HepG2 (cell line): Measurements from ENCODE around the gene CAMTA2. TPM values are rescaled to one million over a fixed set of nuclear protein-coding genes. Genes with fewer than 3 reads are reported as not detected.

Experiments
- AGO2 ChIP-seq: fragments of 200-400 bp; formaldehyde crosslinking; optimal IDR thresholded peaks from 2 replicates; pipeline ENCODE3; 2017; ENCODE audit warnings: mild to moderate bottlenecking, low read depth, low read length, moderate library complexity
- ARID3A ChIP-seq: IDR thresholded peaks from 2 replicates; pipeline ENCODE4 v1.6.1; 2012; ENCODE audit warnings: low read depth, low read length, improper control_type of control experiment
- EP300 ChIP-seq, 3 experiments: sonication (generic) in 1 of 3; formaldehyde crosslinking in 1 of 3; IDR thresholded peaks; 2 replicates each; pipeline versions ENCODE4 v1.5.1 to v1.6.1; 2011 to 2020; ENCODE audit warnings: low read depth in 2 of 3, low read length in 2 of 3, borderline replicate concordance in 1 of 3, improper control_type of control experiment in 1 of 3, mild to moderate bottlenecking in 1 of 3, missing genetic modification reagents in 1 of 3, moderate library complexity in 1 of 3
- HMGXB3 ChIP-seq: sonication (generic); formaldehyde crosslinking; IDR thresholded peaks from 2 replicates; pipeline ENCODE4 v1.4.0; 2020; ENCODE audit warnings: missing genetic modification reagents, borderline replicate concordance
- HOXA3 ChIP-seq: sonication (generic); formaldehyde crosslinking; IDR thresholded peaks from 2 replicates; pipeline ENCODE4 v1.5.0; 2020; ENCODE audit warnings: missing genetic modification reagents
- MAFG ChIP-seq: sonication (generic); formaldehyde crosslinking; IDR thresholded peaks from 2 replicates; pipeline ENCODE4 v1.5.1; 2020; ENCODE audit warnings: mild to moderate bottlenecking, missing genetic modification reagents
- MXI1 ChIP-seq: IDR thresholded peaks from 3 replicates; pipeline ENCODE4 v1.6.1; 2012; ENCODE audit warnings: low read depth, low read length, inconsistent platforms, borderline replicate concordance
- MYPOP ChIP-seq: sonication (generic); formaldehyde crosslinking; IDR thresholded peaks from 2 replicates; pipeline ENCODE4 v1.8.1; 2023; ENCODE audit warnings: mild to moderate bottlenecking, moderate library complexity, missing genetic modification reagents
- NFYB ChIP-seq: sonication (generic); formaldehyde crosslinking; IDR thresholded peaks from 2 replicates; pipeline ENCODE4 v1.4.0; 2020; ENCODE audit warnings: missing genetic modification reagents
- REXO4 ChIP-seq: sonication (generic); formaldehyde crosslinking; IDR thresholded peaks from 2 replicates; pipeline ENCODE4 v1.8.0; 2022; ENCODE audit warnings: missing genetic modification reagents, mild to moderate bottlenecking, borderline replicate concordance
- SIX4 ChIP-seq: sonication (generic); formaldehyde crosslinking; IDR thresholded peaks from 2 replicates; pipeline ENCODE4 v1.4.0; 2020; ENCODE audit warnings: missing genetic modification reagents
- TBP ChIP-seq: sonication (generic); formaldehyde crosslinking; IDR thresholded peaks from 2 replicates; pipeline ENCODE4 v1.5.0; 2020; ENCODE audit warnings: missing genetic modification reagents
- TEAD3 ChIP-seq: optimal IDR thresholded peaks from 2 replicates; pipeline ENCODE3; 2016; ENCODE audit warnings: borderline replicate concordance
- ZBTB7A ChIP-seq: sonication (generic); formaldehyde crosslinking; IDR thresholded peaks from 2 replicates; pipeline ENCODE4 v1.8.0; 2022; ENCODE audit warnings: mild to moderate bottlenecking, missing genetic modification reagents
- ZNF121 ChIP-seq: sonication (generic); formaldehyde crosslinking; IDR thresholded peaks from 2 replicates; pipeline ENCODE4 v1.5.0; 2020; ENCODE audit warnings: mild to moderate bottlenecking, missing genetic modification reagents
- ZNF256 ChIP-seq: sonication (generic); formaldehyde crosslinking; conservative IDR thresholded peaks from 2 replicates; pipeline ENCODE4 v1.4.0; 2020; ENCODE audit warnings: missing genetic modification reagents
- ZNF33B ChIP-seq: sonication (generic); formaldehyde crosslinking; IDR thresholded peaks from 2 replicates; pipeline ENCODE4 v1.5.1; 2020; ENCODE audit warnings: mild to moderate bottlenecking, missing genetic modification reagents
- ZNF343 ChIP-seq: sonication (generic); formaldehyde crosslinking; IDR thresholded peaks from 2 replicates; pipeline ENCODE4 v1.4.0; 2020; ENCODE audit warnings: mild to moderate bottlenecking, missing genetic modification reagents
- ZNF350 ChIP-seq: sonication (generic); formaldehyde crosslinking; IDR thresholded peaks from 2 replicates; pipeline ENCODE4 v1.4.0; 2020; ENCODE audit warnings: mild to moderate bottlenecking, low read depth, missing genetic modification reagents, borderline replicate concordance
- ZNF724P ChIP-seq: sonication (generic); formaldehyde crosslinking; IDR thresholded peaks from 2 replicates; pipeline ENCODE4 v1.8.0; 2022; ENCODE audit warnings: missing genetic modification reagents, borderline replicate concordance
- polyA plus RNA-seq, 8 experiments: library from polyadenylated mRNA; depleted of rRNA in 3 of 8; stranded (reverse) in 7 of 8; unstranded in 1 of 8; fragments of >200 nt; fragmentation: Illumina TruSeq in 4 of 8; extraction: Trizol in 4 of 8; gene quantifications; 2 replicates each; pipeline versions ENCODE4 v1.2.1 to v1.2.3, GENCODE V29; 2011 to 2016; ENCODE audit warnings: low read depth in 4 of 8, missing spikeins in 1 of 8, mixed read lengths in 1 of 8; ENCODE audit not compliant: insufficient read depth in 1 of 8
- total RNA-seq, 5 experiments: library from RNA; depleted of rRNA; stranded (reverse); fragments of >200 nt; fragmentation: Illumina TruSeq; extraction: Trizol; gene quantifications; 2 replicates each; pipeline ENCODE4 v1.2.3, GENCODE V29; 2016; ENCODE audit warnings: low read depth in 1 of 5

CAMTA2 gene
- total and polyA plus RNA-seq, 2 of the 13 experiments (the other 11 are each of a cell fraction or from before 2014, with no cell fraction given) = 4.1 to 7.1 TPM

- TF ChIP-seq ZBTB7A (CRISPR knock-in tag) = 0 out of 2 replicates have a peak, but pooled peaks have one; percentile 40
- 0 out of 2 replicates have a peak, but pooled peaks have one; percentile 24 for TF ChIP-seq HOXA3
- no peak for TF ChIP-seq EP300 (IDR thresholded peaks at IDR 0.05; ENCODE audit: low read depth in 2 of 2, low read length in 2 of 2)
- TF ChIP-seq EP300 (CRISPR knock-in tag; IDR thresholded peaks at IDR 0.05; ENCODE audit: borderline replicate concordance) = no peak; the same call in 1 of the 2 replicates
- peak; percentile 33; the same call in 1 of the 2 replicates for TF ChIP-seq ZNF724P
- TF ChIP-seq ZNF121 (CRISPR knock-in tag) = no peak
- TF ChIP-seq NFYB (CRISPR knock-in tag) = peak; percentile 97
- TF ChIP-seq ZNF33B = peak; percentile 57; the same call in 1 of the 2 replicates
- no peak; the same call in 1 of the 2 replicates for TF ChIP-seq MYPOP (CRISPR knock-in tag)
- TF ChIP-seq TBP (CRISPR knock-in tag) = no peak
- peak; percentile 91 for TF ChIP-seq TEAD3 (CRISPR knock-in tag)
- peak; percentile 73 for TF ChIP-seq AGO2
- peak; percentile 44; the same call in 1 of the 2 replicates for TF ChIP-seq ARID3A
- no peak for TF ChIP-seq MAFG
- peak; percentile 48 for TF ChIP-seq HMGXB3
- no peak for TF ChIP-seq REXO4 (CRISPR knock-in tag)
- no peak for TF ChIP-seq MXI1
- TF ChIP-seq ZNF343 (CRISPR knock-in tag) = no peak
- peak; percentile 59 for TF ChIP-seq ZNF350 (CRISPR knock-in tag)
- no peak for TF ChIP-seq ZNF256 (CRISPR knock-in tag)
- no peak for TF ChIP-seq SIX4 (CRISPR knock-in tag)
These were observed 20.5 kb downstream of the CAMTA2 start (continued) for GRCh38 chr17:4966844-4967538.
